Measurements from ENCODE around the gene CISD2. TPM values are rescaled to one million over a fixed set of nuclear protein-coding genes. Genes with fewer than 3 reads are reported as not detected.
"Not testable (repeated sequence)": the region's sequence is repeated elsewhere in the genome, so short reads cannot be mapped to it uniquely, and the experiment has no call there.

The CISD2 gene
- total RNA-seq, 1 experiment from 2014 or later: 43.1 TPM

- no peaks in the 10 kb centered on the region for H3K9me3 ChIP-seq
- no peak overlapping the region for H3K4me3 ChIP-seq
- H3K27me3 ChIP-seq: no peaks in the 10 kb centered on the region
- no peaks in the 10 kb centered on the region for H3K36me3 ChIP-seq
- no peak for DNase-seq
Measured at GRCh38 chr4:102842367-102842766, 26.4 kb upstream of the CISD2 start.

- DNase-seq: no peak
- no peaks in the 10 kb centered on the region for H3K36me3 ChIP-seq
- no peak overlapping the region for H3K4me3 ChIP-seq
- H3K9me3 ChIP-seq: no peaks in the 10 kb centered on the region
- no peaks in the 10 kb centered on the region for H3K27me3 ChIP-seq
Measured at GRCh38 chr4:102843273-102843672, 25.5 kb upstream of the CISD2 start.

DNA sequence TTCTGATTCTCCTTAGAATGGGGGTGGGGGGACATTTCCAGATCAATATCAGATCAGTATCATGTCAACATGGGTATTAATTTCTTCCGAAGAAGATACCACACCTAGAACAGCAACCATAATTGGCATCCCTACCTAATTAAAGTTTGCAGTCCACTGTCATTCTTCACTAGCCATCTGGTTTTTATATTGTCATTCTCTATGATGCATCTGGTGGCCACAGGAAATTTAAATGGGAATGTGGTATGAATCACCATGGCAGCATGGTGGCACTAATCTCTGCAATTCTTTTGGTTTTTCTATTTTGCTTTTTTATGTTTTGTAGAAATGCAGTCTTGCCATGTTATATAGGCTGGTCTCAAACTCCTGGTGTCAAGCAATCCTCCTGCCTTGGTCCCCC, 24.9 kb upstream of the CISD2 start:
- Histone ChIP-seq H3K4me3 (no peak overlapping the region), H3K36me3 (no peaks in the 10 kb centered on the region), H3K9me3 (no peaks in the 10 kb centered on the region), H3K27me3 (no peaks in the 10 kb centered on the region)
- no peak for DNase-seq

GRCh38 chr4:102847687-102848086, 21.1 kb upstream of the CISD2 start:
- DNase-seq: no peak
- no peaks in the 10 kb centered on the region for H3K36me3 ChIP-seq
- no peaks in the 10 kb centered on the region for H3K27me3 ChIP-seq
- H3K4me3 ChIP-seq: no peak overlapping the region
- no peaks in the 10 kb centered on the region for H3K9me3 ChIP-seq

GRCh38 chr4:102849579-102850104, 19.1 kb upstream of the CISD2 start:
- H3K9me3 ChIP-seq: no peaks in the 10 kb centered on the region
- H3K4me3 ChIP-seq: no peak overlapping the region
- DNase-seq: no peak
- H3K36me3 ChIP-seq: no peaks in the 10 kb centered on the region
- no peaks in the 10 kb centered on the region for H3K27me3 ChIP-seq

GRCh38 chr4:102850370-102850769, 18.4 kb upstream of the CISD2 start:
- Histone ChIP-seq H3K9me3 (no peaks in the 10 kb centered on the region), H3K36me3 (no peaks in the 10 kb centered on the region), H3K4me3 (no peak overlapping the region), H3K27me3 (no peaks in the 10 kb centered on the region)
- no peak for DNase-seq

- H3K4me3 ChIP-seq: no peak overlapping the region
Measured at GRCh38 chr4:102858828-102859464, 9.8 kb upstream of the CISD2 start.

DNA sequence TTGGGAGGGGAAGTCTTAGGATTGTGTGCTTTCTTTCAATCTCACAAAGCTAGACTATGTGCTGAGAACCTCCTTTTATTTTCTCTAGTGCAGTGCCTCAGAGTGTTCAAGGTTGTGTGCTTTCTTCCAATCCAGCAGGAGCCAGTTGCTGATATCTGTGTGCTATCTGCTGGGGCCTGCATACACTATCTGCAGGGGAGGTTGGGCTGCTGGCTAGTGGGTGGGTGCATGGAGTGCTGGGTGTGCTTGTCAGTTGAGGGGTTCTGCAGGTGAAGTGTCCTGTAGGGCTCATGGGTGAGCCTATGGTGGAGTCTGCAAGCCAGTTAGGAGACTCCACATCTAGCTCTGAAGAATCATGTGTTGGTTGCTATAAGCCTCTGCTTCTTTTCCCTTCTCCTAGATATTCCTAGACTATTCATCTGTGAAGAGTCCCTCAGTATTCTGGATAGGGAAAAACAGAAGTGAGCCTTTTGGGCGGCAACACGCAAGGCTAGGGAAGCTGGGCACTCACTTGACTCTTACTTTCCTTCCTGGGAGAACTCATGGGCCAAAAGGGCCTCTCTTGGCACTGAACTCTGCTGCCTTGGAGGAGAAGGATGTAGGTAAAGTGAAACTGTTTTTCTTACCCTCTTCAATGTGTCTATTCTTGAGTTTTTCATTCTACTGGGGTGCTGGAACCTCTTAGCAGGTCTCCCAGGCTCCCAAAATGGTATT, 8.0 kb upstream of the CISD2 start:
- Histone ChIP-seq H3K4me3 (no peak overlapping the region), H3K36me3 (no peaks in the 10 kb centered on the region), H3K9me3 (no peaks in the 10 kb centered on the region; the same call in 1 of the 2 replicates), H3K27me3 (no peaks in the 10 kb centered on the region)
- DNase-seq: no peak

More at GRCh38 chr4:102858828-102859464, 9.8 kb upstream of the CISD2 start:
- Histone ChIP-seq H3K27me3 (no peaks in the 10 kb centered on the region), H3K36me3 (no peaks in the 10 kb centered on the region), H3K9me3 (no peaks in the 10 kb centered on the region; the same call in 1 of the 2 replicates)
- no peak for DNase-seq

GRCh38 chr4:102862016-102862415, 6.8 kb upstream of the CISD2 start:
- no peak overlapping the region for H3K4me3 ChIP-seq
- no peaks in the 10 kb centered on the region; the same call in 1 of the 2 replicates for H3K36me3 ChIP-seq
- H3K27me3 ChIP-seq: no peaks in the 10 kb centered on the region
- no peaks in the 10 kb centered on the region; the same call in 1 of the 2 replicates for H3K9me3 ChIP-seq
- DNase-seq: no peak

DNA sequence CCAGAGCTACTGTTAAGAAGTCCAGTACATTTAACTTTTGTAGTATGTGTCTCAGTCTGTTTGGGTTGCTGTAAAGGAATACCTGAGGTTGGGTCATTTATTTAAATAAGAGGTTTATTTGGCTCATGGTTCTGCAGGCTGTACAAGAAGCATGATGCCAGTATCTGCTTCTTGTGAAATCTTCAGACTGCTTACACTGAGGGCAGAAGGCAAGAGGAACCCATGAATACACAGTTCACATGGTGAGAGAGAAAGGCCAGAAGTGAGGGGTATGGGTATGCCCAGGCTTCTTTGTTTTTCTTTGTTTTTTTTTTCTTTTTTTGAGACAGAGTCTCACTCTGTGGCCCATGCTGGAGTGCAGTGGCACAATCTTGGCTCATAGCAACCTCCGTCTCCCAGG, 6.0 kb upstream of the CISD2 start:
- Histone ChIP-seq H3K27me3 (no peaks in the 10 kb centered on the region), H3K4me3 (no peak overlapping the region), H3K9me3 (no peaks in the 10 kb centered on the region; the same call in 1 of the 2 replicates), H3K36me3 (no peaks in the 10 kb centered on the region; the same call in 1 of the 2 replicates)
- DNase-seq: no peak

- DNase-seq, H3K9me3 ChIP-seq, H3K36me3 ChIP-seq, H3K27me3 ChIP-seq, H3K4me3 ChIP-seq: not testable (repeated sequence)
Measured at GRCh38 chr4:102865327-102865726, 3.5 kb upstream of the CISD2 start.

GRCh38 chr4:102867278-102868152, 1.3 kb upstream of the CISD2 start:
- H3K4me3 ChIP-seq: peak overlapping the region; percentile 77
- peak; percentile 20 for DNase-seq

DNA sequence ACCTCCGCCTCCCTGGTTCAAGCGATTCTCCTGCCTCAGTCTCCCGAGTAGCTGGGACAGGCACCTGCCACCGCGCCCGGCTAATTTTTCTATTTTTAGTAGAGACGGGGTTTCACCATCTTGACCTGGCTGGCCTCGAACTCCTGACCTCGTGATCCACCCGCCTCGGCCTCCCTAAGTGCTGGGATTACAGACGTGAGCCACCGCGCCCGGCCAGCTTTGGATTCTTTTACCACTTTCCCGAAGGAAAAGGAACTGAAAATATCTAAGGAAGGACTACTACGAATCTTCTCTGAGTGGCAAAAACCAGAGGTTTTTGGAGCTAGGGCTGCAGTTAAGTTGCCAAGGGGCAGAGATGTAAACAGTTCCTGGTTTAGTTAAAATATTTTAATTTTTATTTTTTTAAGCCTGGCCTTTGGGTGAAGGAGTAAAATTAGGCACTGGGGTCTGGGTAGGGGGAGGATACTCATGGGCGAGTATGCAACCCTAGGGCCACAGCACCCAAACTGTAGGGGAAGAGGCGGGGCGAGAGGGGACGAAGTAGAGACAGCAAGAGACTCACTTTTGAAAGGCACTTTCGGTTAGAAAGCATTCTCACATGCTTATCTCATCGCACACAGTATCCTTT, 525 bp upstream of the CISD2 start:
- peak; percentile 5 for DNase-seq
- Histone ChIP-seq H3K36me3 (peaks cover 10% of the 10 kb centered on the region), H3K27me3 (no peaks in the 10 kb centered on the region), H3K4me3 (peak overlapping the region; percentile 77), H3K9me3 (no peaks in the 10 kb centered on the region)

More at GRCh38 chr4:102867278-102868152, 1.3 kb upstream of the CISD2 start:
- Histone ChIP-seq H3K27me3 (no peaks in the 10 kb centered on the region), H3K9me3 (no peaks in the 10 kb centered on the region), H3K36me3 (peaks cover 5% of the 10 kb centered on the region)

- Histone ChIP-seq H3K27me3 (no peaks in the 10 kb centered on the region), H3K4me3 (peak overlapping the region; percentile 77), H3K36me3 (peaks cover 12% of the 10 kb centered on the region), H3K9me3 (no peaks in the 10 kb centered on the region)
- no peak for DNase-seq
Measured at GRCh38 chr4:102869569-102870197, 891 bp downstream of the CISD2 start.

- Histone ChIP-seq H3K9me3 (no peaks in the 10 kb centered on the region), H3K4me3 (no peak overlapping the region), H3K36me3 (peaks cover 27% of the 10 kb centered on the region), H3K27me3 (no peaks in the 10 kb centered on the region)
- DNase-seq: no peak
Measured at GRCh38 chr4:102871772-102872171, 3.0 kb downstream of the CISD2 start.

DNA sequence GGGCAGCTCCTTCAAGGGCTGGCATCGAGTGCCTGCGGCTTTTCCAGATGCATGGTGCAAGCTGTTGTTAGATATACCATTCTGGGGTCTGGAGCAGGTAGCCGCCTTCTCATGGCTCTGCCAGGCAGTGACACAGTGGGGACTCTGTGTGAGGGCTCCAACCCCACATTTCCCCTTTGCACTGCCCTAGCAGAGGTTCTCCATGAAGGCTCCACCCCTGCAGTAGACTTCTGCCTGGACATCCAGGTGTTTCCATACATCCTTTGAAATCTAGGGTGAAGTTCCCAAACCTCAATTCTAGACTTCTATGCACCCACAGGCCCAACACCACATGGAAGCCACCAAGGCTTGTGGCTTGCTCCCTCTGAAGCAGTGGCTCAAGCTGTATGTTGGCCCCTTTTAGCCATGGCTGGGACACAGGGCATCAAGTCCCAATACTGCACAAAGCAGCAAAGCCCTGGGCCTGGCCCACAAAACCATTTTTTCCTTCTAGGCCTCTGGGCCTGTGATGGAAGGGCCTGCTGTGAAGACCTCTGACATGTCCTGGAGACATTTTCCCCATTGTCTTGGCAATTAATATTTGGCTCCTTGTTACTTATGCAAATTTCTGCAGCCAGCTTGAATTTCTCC, 8.8 kb downstream of the CISD2 start:
- H3K27me3 ChIP-seq, H3K4me3 ChIP-seq, H3K9me3 ChIP-seq, DNase-seq: not testable (repeated sequence)
- H3K36me3 ChIP-seq: peaks cover 21% of the 10 kb centered on the region

Data from MG63 (cell line).